TTC549 (cell line): ENCODE results near the gene ZNF550.
A peak's percentile ranks its signal among the peaks of the same experiment; 100 is the strongest.
"Not testable (repeated sequence)": the region's sequence is repeated elsewhere in the genome, so short reads cannot be mapped to it uniquely, and the experiment has no call there.

Experiments
- FAIRE-seq: peaks from 2 replicates; lab custom pipeline; 2012; peaks lifted over from hg19 to GRCh38; lab: Jason Lieb, UNC

The ZNF550 gene

DNA sequence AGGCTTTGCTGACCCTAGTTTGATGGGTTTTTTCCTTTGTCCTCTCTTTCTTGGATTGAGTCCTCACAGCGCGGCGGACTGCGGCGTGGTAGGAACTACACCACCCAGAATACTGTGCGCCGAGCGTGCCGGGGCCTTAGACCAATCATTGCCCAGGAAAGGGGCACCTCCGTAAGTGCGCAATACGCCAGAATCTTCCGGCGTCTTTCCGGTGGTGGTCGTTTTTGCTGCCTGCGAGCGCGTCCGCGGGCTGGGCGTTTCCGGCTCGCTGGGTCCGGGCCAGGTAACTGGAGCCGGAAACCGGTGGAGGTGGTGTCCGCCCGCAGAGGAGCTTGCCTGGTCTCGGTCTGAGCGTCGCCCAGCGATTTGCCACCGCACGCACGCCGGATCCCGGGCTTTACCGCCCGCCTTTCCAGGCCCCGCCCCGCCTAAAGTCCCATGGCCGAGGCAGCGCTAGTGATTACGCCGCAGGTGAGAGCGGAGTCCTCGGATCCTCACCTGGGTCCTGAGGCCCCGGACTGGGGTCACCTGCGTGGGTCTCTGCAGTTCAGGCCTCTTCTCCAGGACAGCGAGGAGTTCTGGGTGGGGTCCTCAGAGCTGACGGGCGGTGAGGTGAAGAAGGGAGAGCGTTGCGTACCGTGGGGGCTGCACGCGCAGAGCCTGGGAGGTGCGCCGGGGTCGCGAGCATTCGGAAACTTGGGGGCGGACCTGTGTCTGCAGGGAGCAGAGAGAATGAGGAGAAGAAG, 32.4 kb downstream of the ZNF550 start, which contains the start of gene ZNF549:
TSS of gene ZNF549 (plus strand) at position 221 of the 746 bp plus-strand sequence. CDS start at position 439, 218 bp downstream.
- FAIRE-seq: peak; percentile 73

DNA sequence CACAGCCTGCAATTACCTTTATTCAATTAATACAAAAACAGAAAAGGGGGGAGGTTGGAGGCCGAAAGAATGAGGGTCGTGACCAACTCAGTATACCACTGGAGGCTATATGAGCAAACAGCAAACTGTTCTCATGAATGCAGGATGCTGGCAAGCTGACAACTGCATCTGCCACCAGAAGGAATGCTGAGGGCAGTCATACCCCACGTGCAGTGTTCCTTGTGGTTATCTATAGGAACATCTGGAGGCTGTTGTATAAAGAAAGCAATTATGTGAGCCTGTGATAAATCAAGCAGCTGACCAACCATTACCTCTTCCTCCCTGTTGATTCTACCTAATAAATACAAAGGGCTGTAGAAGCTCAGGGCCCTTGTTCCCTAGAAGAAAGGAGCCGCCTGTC, 41.6 kb downstream of the ZNF550 start:
- FAIRE-seq: not testable (repeated sequence)

DNA sequence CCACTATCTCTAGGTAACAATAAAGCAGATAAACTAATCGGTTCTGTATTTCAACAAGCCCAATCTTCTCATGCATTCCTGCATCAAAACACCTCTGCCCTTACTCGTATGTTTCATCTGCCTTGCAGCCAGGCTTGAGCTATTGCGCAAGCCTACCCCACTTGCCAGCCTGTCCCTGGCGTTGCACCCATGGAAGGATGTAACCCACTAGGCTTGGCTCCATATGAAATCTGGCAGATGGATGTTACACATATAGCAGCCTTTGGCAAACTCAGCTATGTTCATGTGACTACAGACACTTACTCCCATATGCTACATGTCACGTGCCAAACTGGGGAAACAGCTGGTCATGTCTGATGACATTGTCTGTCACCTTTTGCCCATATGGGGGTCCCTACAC, 44.4 kb downstream of the ZNF550 start:
- FAIRE-seq: no peak

DNA sequence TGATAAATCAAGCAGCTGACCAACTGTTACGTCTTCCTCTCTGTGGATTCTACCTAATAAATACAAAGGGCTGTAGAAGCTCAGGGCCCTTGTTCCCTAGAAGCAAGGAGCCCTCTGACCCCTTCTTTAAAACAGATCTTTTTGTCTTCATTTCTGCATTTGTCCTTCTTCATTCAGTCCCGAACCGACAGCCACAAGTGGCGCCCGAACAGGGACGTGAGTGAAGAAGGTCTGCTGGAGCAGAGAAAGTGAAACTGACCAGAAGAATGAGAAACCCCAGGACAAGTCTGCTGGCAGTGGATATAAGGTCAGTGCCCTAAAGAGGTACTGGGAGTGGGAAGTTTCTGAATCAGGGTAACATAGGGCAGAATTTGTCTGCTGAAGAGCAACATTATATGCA, 46.8 kb downstream of the ZNF550 start:
- FAIRE-seq: no peak

DNA sequence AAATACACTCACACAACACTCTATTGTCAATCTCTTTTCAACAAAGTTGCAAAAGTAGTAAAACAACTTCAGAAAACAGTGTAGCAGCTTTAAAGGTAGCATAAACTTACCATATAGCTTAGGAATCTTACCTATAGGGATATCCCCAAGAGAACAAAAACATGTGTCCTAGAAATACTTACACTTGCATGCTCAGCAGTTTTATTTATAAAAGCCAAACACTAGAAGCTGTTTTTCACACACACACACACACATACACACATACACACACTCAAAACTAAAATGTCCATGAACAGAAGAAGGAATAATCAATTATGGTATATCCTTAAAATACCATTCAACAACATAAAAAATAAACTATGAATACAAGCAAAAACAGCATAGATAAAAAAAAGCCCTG, 48.2 kb downstream of the ZNF550 start:
- FAIRE-seq: no peak

DNA sequence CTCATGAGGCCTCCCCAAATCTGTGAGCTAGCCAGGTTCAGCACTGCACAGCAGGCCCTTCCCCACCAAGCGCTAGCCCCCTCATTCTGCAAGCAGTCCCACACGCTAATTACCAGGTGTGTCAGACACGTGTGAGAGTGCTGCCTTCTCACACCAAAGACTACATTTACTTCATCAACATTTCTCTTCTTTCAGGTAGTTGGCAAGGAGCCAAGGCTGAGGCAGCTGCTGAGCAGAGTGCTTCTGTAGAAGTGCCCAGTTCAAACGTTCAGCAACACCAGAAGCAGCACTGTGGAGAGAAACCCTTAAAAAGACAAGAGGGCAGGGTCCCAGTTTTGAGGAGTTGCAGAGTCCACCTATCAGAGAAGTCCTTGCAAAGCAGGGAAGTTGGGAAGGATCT, 53.5 kb downstream of the ZNF550 start:
- FAIRE-seq: no peak

DNA sequence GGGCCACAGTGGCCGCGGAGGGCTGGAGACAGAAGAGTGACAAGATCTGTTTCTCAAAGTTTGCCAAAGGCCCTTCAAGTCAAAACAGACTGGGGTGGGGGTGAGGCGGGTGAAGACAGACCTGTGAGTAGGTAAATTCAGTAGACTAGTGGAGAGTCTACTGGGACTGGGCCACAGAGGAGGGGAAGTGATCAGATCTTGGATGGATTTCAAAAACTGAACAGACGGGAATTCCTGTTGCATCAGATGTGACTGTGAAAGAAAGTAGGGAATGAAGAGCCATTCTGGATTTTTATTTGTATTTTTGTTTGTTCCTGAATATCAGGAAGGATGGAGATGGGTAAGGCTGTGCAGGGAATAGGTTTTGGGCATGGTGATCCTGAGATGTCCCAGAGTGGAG, 59.3 kb downstream of the ZNF550 start:
- FAIRE-seq: not testable (repeated sequence)

DNA sequence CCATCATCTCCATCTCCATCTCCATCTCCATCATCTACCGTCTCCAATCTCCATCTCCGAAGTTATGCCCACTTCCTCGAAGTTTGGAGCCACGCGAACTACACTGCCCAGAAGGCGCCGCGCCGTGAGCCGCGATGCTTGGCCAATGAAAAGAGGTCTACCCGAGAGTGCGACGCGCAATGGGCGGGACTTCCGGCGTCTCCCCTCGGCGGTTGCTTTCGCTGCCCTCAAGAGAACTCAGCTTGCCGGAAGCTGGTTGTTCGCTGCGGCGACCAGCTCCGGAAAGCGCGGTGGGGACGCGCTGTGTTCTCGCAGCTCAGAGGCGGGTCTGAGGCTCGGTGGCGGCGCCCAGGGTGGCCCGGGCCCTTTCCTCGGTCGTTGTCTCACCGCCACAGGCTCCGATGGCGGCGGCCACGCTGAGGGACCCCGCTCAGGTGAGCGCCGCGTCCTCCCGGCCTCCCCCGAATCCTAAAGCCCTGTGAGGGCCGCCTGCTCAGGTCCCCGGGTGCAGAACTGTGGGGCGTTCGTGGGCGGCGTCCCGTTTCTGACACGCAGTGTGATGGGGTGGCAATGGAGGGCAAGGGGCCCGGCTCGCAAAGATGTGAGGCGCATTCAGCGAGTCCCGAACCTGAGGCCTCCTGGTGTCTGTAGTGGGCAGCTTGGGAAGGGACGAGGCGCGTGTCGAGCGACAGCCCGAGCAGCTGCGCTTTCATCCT, 59.8 kb downstream of the ZNF550 start, which contains the start of gene ZNF773:
TSS of gene ZNF773 (plus strand) at position 259 of the 716 bp plus-strand sequence. CDS start at position 402, 143 bp downstream.
- peak; percentile 38 for FAIRE-seq

DNA sequence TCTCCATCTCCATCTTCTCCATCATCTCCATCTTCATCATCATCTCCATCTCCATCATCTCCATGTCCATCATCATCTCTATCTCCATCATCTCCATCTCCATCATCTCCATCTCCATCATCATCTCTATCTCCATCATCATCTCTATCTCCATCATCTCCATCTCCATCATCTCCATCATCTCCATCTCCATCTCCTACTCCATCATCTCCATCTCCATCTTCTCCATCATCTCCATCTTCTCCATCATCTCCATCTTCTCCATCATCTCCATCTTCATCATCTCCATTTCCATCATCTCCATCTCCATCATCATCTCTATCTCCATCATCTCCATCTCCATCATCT, 60.4 kb downstream of the ZNF550 start:
- not testable (repeated sequence) for FAIRE-seq

DNA sequence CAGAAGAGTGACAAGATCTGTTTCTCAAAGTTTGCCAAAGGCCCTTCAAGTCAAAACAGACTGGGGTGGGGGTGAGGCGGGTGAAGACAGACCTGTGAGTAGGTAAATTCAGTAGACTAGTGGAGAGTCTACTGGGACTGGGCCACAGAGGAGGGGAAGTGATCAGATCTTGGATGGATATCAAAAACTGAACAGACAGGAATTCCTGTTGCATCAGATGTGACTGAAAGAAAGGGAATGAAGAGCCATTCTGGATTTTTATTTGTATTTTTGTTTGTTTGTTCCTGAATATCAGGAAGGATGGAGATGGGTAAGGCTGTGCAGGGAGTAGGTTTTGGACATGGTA, 71.4 kb downstream of the ZNF550 start:
- FAIRE-seq: not testable (repeated sequence)

DNA sequence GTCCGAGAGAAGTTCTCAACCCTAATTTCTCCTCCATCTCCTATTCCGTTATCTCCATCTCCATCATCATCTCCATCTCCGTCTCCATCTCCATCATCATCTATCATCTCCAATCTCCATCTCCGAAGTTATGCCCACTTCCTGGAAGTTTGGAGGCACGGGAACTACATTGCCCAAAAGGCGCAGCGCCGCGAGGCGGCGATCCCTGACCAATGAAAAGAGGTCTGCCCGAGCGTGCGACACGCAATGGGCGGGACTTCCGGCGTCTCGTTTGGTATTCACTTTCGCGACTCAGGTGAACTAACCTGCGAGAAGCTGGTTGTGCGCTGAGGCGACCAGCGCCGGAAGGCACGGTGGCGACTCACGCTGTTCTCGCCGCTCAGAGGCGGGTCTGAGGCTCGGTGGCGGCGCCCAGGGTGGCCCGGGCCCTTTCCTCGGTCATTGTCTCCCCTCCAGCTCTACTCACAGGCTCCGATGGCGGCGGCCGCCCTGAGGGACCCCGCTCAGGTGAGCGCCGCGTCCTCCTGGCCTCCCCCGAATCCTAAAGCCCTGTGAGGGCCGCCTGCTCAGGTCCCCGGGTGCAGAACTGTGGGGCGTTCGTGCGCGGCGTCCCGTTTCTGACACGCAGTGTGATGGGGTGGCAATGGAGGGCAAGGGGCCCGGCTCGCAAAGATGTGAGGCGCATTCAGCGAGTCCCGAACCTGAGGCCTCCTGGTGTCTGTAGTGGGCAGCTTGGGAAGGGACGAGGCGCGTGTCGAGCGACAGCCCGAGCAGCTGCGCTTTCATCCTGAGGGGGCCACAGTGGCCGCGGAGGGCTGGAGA, 72.0 kb downstream of the ZNF550 start, which contains the start of gene ZNF419:
TSS of gene ZNF419 (plus strand) at position 274 of the 822 bp plus-strand sequence. CDS start at position 475, 201 bp downstream.
- FAIRE-seq: peak; percentile 64
